Measurements from ENCODE around the gene KXD1.

Gene KXD1

DNA sequence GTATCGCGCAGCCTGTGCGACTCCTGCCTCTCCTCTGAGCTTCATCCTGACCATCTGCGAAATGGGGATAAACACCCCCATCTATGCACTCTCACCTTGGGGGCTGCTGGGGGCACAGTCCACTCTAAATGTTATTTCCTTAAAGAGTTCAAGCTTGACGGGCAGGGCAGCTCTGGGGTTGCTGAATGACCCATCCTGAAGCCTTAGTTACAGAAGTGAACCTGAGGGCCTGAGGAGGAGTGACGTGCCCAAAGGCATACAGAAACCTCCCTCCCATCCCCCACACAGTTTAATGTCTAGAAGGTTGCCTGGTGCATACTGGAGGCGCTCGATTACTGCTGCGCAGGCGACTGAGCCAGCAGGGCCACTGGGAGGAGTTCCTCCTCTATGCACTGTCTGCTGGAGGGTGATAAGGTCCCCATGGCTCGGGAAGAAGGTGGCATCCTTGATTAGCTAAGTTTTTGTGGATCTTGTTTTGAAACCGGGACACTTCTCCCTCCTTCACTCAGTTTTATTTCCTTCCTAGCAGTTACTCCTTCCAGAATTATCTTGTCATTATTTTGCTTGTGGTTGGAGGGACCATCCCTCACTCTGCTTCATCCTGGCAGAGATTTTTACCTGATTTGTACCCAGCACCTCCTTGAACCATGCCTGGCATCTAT lies 13.7 kb upstream of the KXD1 start:
- no peak overlapping the region for H3K27ac ChIP-seq (ENCODE audit: insufficient read depth, low read depth, low read length, poor library complexity, severe bottlenecking)
- 14 to 15% methylated on average over 11 to 12 of the region's 12 CpGs for whole genome bisulfite sequencing, 2 experiments
- peak overlapping the region; percentile 37 for H3K4me3 ChIP-seq (ENCODE audit: insufficient read depth, low read depth, low read length)
- no peaks in the 10 kb centered on the region for H3K9me3 ChIP-seq (ENCODE audit: control insufficient read depth, low read length)
- peaks cover 22% of the 10 kb centered on the region for H3K36me3 ChIP-seq (ENCODE audit: control insufficient read depth, insufficient read depth, low read length)
- no peaks in the 10 kb centered on the region for H3K27me3 ChIP-seq (ENCODE audit: control insufficient read depth, insufficient read depth, low read length, poor library complexity, severe bottlenecking)
- no peaks in the 10 kb centered on the region for H3K4me1 ChIP-seq (ENCODE audit: control insufficient read depth, insufficient read depth, low read length)

GRCh38 chr19:18551631-18552030 lies 6.0 kb upstream of the KXD1 start:
- H3K9me3 ChIP-seq (ENCODE audit: control insufficient read depth, low read length) = no peaks in the 10 kb centered on the region
- H3K27ac ChIP-seq (ENCODE audit: insufficient read depth, low read depth, low read length, poor library complexity, severe bottlenecking) = no peak overlapping the region
- 90 to 91% methylated on average over 5 to 6 of the region's 6 CpGs for WGBS, 2 experiments
- no peaks in the 10 kb centered on the region for H3K4me1 ChIP-seq (ENCODE audit: control insufficient read depth, insufficient read depth, low read length)
- H3K4me3 ChIP-seq (ENCODE audit: insufficient read depth, low read depth, low read length) = no peak overlapping the region
- no peaks in the 10 kb centered on the region for H3K27me3 ChIP-seq (ENCODE audit: control insufficient read depth, insufficient read depth, low read length, poor library complexity, severe bottlenecking)
- no peaks in the 10 kb centered on the region for H3K36me3 ChIP-seq (ENCODE audit: control insufficient read depth, insufficient read depth, low read length)

DNA sequence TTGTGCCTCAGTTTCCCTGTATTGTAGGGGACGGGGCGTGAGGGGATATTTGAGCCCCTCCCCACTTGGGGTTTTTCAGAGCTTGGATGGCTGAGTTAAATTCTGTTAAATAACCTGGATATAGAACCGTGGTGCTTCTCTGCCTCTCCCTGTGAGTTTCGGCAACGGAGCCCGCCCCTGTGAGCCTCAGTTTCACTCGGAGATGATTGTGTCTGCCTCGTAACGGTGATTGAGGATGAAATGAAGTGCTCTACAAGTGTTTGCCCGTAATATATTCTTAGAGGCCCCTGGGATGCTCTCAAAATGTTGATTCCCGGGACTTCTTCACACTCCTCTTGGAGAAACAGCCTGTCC lies 509 bp downstream of the KXD1 start:
- WGBS, 2 experiments = 22 to 25% methylated on average over 11 of the region's 11 CpGs
- Histone ChIP-seq H3K27ac (ENCODE audit: insufficient read depth, low read depth, low read length, poor library complexity, severe bottlenecking) (no peak overlapping the region), H3K36me3 (ENCODE audit: control insufficient read depth, insufficient read depth, low read length) (peaks cover 3% of the 10 kb centered on the region), H3K4me1 (ENCODE audit: control insufficient read depth, insufficient read depth, low read length) (peaks cover 5% of the 10 kb centered on the region), H3K4me3 (ENCODE audit: insufficient read depth, low read depth, low read length) (peak overlapping the region; percentile 76), H3K9me3 (ENCODE audit: control insufficient read depth, low read length) (no peaks in the 10 kb centered on the region), H3K27me3 (ENCODE audit: control insufficient read depth, insufficient read depth, low read length, poor library complexity, severe bottlenecking) (no peaks in the 10 kb centered on the region)

DNA sequence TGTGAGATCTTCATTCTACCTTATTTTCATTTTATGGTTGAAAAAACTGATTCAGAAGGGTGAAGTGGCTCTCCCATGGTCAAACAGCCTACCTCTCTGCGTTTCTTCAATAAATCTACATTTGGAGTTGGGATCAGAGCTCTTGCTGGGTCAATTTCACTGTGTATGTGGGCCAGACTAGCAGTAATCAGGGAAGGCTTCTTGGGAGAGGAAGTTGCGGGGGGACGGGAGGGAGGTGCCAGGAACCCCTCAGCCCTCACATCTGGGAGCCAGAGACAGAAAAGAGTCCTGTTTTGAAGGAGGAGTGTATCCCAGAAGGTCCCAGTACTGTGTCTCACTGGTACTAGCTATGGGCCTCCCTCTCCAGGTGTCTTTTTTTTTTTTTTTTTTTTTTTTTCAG lies 934 bp downstream of the KXD1 start:
- no peaks in the 10 kb centered on the region for H3K27me3 ChIP-seq (ENCODE audit: control insufficient read depth, insufficient read depth, low read length, poor library complexity, severe bottlenecking)
- no peak overlapping the region for H3K27ac ChIP-seq (ENCODE audit: insufficient read depth, low read depth, low read length, poor library complexity, severe bottlenecking)
- peak overlapping the region; percentile 76 for H3K4me3 ChIP-seq (ENCODE audit: insufficient read depth, low read depth, low read length)
- peaks cover 5% of the 10 kb centered on the region for H3K4me1 ChIP-seq (ENCODE audit: control insufficient read depth, insufficient read depth, low read length)
- WGBS, 2 experiments = 75 to 87% methylated on average over 3 of the region's 3 CpGs
- peaks cover 8% of the 10 kb centered on the region for H3K36me3 ChIP-seq (ENCODE audit: control insufficient read depth, insufficient read depth, low read length)
- H3K9me3 ChIP-seq (ENCODE audit: control insufficient read depth, low read length) = no peaks in the 10 kb centered on the region

DNA sequence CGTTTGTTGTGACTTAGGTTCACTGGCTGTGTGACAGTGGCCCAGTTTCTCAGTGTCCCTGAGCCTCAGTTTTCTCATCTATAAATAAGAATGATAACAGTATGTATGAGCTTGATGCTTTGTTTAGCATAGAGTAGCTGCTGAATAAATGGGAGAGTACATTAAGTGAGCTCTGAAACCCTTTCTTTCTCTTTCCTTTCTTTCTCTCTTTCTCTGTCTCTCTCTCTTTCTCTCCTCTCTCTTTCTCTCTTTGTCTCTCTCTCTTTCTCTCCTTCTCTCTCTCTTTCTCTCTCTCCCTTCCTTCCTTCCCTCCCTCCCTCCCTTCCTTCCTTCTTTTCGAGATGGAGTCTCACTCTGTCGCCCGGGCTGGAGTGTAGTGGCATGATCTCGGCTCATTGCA lies 2.0 kb downstream of the KXD1 start:
- H3K9me3 ChIP-seq (ENCODE audit: control insufficient read depth, low read length) = no peaks in the 10 kb centered on the region
- H3K4me3 ChIP-seq (ENCODE audit: insufficient read depth, low read depth, low read length) = no peak overlapping the region
- WGBS, 2 experiments = 91 to 92% methylated on average over 5 of the region's 5 CpGs
- no peaks in the 10 kb centered on the region for H3K27me3 ChIP-seq (ENCODE audit: control insufficient read depth, insufficient read depth, low read length, poor library complexity, severe bottlenecking)
- peaks cover 5% of the 10 kb centered on the region for H3K4me1 ChIP-seq (ENCODE audit: control insufficient read depth, insufficient read depth, low read length)
- H3K36me3 ChIP-seq (ENCODE audit: control insufficient read depth, insufficient read depth, low read length) = peaks cover 12% of the 10 kb centered on the region
- H3K27ac ChIP-seq (ENCODE audit: insufficient read depth, low read depth, low read length, poor library complexity, severe bottlenecking) = no peak overlapping the region

DNA sequence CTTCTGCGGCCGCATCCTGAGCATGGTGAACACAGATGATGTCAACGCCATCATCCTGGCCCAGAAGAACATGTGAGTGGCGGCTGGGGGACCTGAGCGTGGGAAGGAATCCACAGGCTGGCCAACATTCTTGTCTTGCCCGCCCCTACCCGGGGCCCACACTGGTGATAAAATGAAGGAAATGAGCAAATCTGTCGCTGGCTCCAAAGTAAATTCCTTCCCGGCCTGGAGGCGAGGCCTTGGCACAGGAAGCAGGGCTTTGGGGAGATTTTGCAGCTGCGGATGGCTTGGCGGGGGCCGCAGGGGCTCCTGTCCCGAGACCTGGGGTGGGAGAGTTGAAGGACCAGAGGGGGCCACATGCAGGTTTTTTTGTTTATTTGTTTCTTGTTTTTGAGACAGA lies 4.4 kb downstream of the KXD1 start:
- Histone ChIP-seq H3K4me1 (ENCODE audit: control insufficient read depth, insufficient read depth, low read length) (peaks cover 5% of the 10 kb centered on the region), H3K4me3 (ENCODE audit: insufficient read depth, low read depth, low read length) (no peak overlapping the region), H3K36me3 (ENCODE audit: control insufficient read depth, insufficient read depth, low read length) (peaks cover 22% of the 10 kb centered on the region), H3K9me3 (ENCODE audit: control insufficient read depth, low read length) (no peaks in the 10 kb centered on the region), H3K27ac (ENCODE audit: insufficient read depth, low read depth, low read length, poor library complexity, severe bottlenecking) (no peak overlapping the region), H3K27me3 (ENCODE audit: control insufficient read depth, insufficient read depth, low read length, poor library complexity, severe bottlenecking) (no peaks in the 10 kb centered on the region)
- WGBS, 2 experiments = 94 to 96% methylated on average over 14 of the region's 14 CpGs

DNA sequence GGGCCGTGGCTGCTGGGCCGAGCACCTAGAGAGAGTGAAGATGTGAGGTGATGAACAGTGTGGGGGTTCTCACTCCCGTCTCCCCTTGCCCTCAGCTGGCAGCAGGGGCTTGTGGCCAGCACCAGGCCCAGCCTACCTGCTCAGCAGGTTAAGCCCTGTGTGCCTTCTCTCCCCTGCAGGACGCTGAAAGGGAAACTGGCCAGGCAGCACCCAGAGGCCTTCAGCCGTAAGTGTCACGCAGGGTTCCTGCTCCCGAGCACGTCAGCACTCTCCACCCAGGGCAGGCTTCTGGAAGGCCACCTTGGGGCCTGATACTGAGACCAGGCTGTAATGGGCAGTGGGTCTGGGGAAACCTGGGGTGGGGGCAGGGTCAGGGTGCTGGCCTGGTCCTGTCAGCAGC lies 9.3 kb downstream of the KXD1 start:
- H3K36me3 ChIP-seq (ENCODE audit: control insufficient read depth, insufficient read depth, low read length) = peaks cover 32% of the 10 kb centered on the region
- H3K9me3 ChIP-seq (ENCODE audit: control insufficient read depth, low read length) = no peaks in the 10 kb centered on the region
- WGBS, 2 experiments = 97% methylated on average over 8 of the region's 8 CpGs
- no peaks in the 10 kb centered on the region for H3K4me1 ChIP-seq (ENCODE audit: control insufficient read depth, insufficient read depth, low read length)
- H3K27ac ChIP-seq (ENCODE audit: insufficient read depth, low read depth, low read length, poor library complexity, severe bottlenecking) = no peak overlapping the region
- H3K4me3 ChIP-seq (ENCODE audit: insufficient read depth, low read depth, low read length) = no peak overlapping the region
- no peaks in the 10 kb centered on the region for H3K27me3 ChIP-seq (ENCODE audit: control insufficient read depth, insufficient read depth, low read length, poor library complexity, severe bottlenecking)

GRCh38 chr19:18568367-18568766 lies 10.7 kb downstream of the KXD1 start:
- Histone ChIP-seq H3K4me3 (ENCODE audit: insufficient read depth, low read depth, low read length) (no peak overlapping the region), H3K36me3 (ENCODE audit: control insufficient read depth, insufficient read depth, low read length) (peaks cover 27% of the 10 kb centered on the region), H3K27me3 (ENCODE audit: control insufficient read depth, insufficient read depth, low read length, poor library complexity, severe bottlenecking) (no peaks in the 10 kb centered on the region), H3K4me1 (ENCODE audit: control insufficient read depth, insufficient read depth, low read length) (peaks cover 5% of the 10 kb centered on the region), H3K27ac (ENCODE audit: insufficient read depth, low read depth, low read length, poor library complexity, severe bottlenecking) (no peak overlapping the region), H3K9me3 (ENCODE audit: control insufficient read depth, low read length) (no peaks in the 10 kb centered on the region)
- 97% methylated on average over 15 of the region's 15 CpGs for WGBS, 2 experiments

- Histone ChIP-seq H3K27ac (ENCODE audit: insufficient read depth, low read depth, low read length, poor library complexity, severe bottlenecking) (peak within 1 kb of the TSS; percentile 38), H3K4me3 (ENCODE audit: insufficient read depth, low read depth, low read length) (peak within 1 kb of the TSS; percentile 80), H3K9me3 (ENCODE audit: control insufficient read depth, low read length) (no peaks in the 10 kb centered on the region), H3K27me3 (ENCODE audit: control insufficient read depth, insufficient read depth, low read length, poor library complexity, severe bottlenecking) (no peaks in the 10 kb centered on the region), H3K36me3 (ENCODE audit: control insufficient read depth, insufficient read depth, low read length) (peaks cover 30% of the 10 kb centered on the region), H3K4me1 (ENCODE audit: control insufficient read depth, insufficient read depth, low read length) (peaks cover 5% of the 10 kb centered on the region)
- 0 to 1% methylated on average over 75 of the region's 75 CpGs for WGBS, 2 experiments
Observed at GRCh38 chr19:18571564-18572344, 14.1 kb downstream of the KXD1 start, which contains the start of gene UBA52. Gene UBA52 (plus strand): TSS chr19:18571857. CDS start chr19:18573301, 1,444 bp downstream.

DNA sequence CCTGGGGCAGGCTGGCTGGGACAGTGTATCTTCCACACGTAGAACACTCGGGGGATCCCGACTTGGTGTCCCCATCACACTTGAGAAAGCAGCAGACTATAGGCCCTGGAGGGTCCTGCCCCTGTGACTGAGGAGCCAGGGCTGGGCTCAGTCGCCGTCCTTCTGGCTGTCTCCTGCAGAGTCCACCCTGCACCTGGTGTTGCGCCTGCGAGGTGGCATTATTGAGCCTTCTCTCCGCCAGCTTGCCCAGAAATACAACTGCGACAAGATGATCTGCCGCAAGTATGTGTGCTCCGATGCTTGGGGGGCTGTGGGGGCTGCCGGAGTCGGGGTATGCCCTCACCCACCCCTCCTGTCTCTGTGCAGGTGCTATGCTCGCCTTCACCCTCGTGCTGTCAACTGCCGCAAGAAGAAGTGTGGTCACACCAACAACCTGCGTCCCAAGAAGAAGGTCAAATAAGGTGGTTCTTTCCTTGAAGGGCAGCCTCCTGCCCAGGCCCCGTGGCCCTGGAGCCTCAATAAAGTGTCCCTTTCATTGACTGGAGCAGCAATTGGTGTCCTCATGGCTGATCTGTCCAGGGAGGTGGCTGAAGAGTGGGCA lies 17.1 kb downstream of the KXD1 start:
- Histone ChIP-seq H3K9me3 (ENCODE audit: control insufficient read depth, low read length) (no peaks in the 10 kb centered on the region), H3K36me3 (ENCODE audit: control insufficient read depth, insufficient read depth, low read length) (peaks cover 20% of the 10 kb centered on the region), H3K27ac (ENCODE audit: insufficient read depth, low read depth, low read length, poor library complexity, severe bottlenecking) (no peak overlapping the region), H3K4me3 (ENCODE audit: insufficient read depth, low read depth, low read length) (no peak overlapping the region), H3K27me3 (ENCODE audit: control insufficient read depth, insufficient read depth, low read length, poor library complexity, severe bottlenecking) (no peaks in the 10 kb centered on the region), H3K4me1 (ENCODE audit: control insufficient read depth, insufficient read depth, low read length) (peaks cover 5% of the 10 kb centered on the region)
- 95 to 97% methylated on average over 18 of the region's 18 CpGs for WGBS, 2 experiments
